ENCODE results near the gene MRPL9.
"Not testable (repeated sequence)": the region's sequence is repeated elsewhere in the genome, so short reads cannot be mapped to it uniquely, and the experiment has no call there.

The MRPL9 gene

DNA sequence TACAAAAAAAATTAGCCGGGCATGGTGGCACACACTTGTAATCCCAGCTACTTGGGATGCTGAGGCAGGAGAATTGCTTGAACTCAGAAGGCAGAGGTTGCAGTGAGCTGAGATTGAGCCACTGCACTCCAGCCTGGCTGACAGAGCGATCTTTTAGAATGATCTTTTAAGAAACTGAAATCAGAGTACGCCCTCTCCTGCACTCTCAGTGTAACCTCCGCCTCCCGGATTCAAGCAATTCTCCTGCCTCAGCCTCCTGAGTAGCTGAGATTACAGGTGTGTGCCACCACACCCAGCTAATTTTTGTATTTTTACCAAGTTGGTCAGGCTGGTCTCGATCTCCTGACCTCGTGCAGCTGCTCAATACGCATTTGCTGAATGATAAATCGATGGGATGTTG, 29.3 kb downstream of the MRPL9 start:
- Mint-ChIP-seq H3K27me3 (peaks cover 19% of the 10 kb centered on the region), H3K9me3 (peaks cover 11% of the 10 kb centered on the region)
- H3K4me1 Mint-ChIP-seq; DNase-seq (ENCODE audit: low spot score in 2 of 2); H3K27ac Mint-ChIP-seq; H3K4me3 Mint-ChIP-seq; H3K36me3 Mint-ChIP-seq; ATAC-seq (ENCODE audit: low read depth): not testable (repeated sequence)

DNA sequence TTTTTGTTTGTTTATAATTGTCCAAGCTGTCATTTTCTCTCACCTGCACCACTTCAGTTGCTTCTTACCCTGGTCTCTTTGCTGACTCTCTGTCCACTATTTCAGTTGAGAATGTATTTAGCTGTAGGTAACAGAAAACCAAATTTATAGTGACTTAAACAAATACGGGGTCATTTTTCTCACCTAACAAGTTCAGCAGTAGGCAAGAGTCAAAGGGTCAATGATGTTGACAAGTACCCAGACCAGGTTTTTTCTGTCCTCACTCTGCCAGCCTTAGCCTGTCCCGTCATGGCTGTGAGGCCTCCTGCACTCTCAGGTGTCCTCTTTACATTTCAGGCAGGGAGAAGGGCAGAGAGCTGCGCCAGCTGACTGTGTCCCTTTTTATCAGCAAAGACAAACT, 30.2 kb downstream of the MRPL9 start:
- H3K9me3 Mint-ChIP-seq, result peaks cover 9% of the 10 kb centered on the region
- peaks cover 3% of the 10 kb centered on the region for H3K36me3 Mint-ChIP-seq
- no peak overlapping the region for H3K27ac Mint-ChIP-seq
- H3K27me3 Mint-ChIP-seq, result peaks cover 22% of the 10 kb centered on the region
- H3K4me3 Mint-ChIP-seq, result no peak overlapping the region
- DNase-seq (ENCODE audit: low spot score in 2 of 2), result no peak
- peaks cover 3% of the 10 kb centered on the region for H3K4me1 Mint-ChIP-seq
- no peak for ATAC-seq (ENCODE audit: low read depth)

DNA sequence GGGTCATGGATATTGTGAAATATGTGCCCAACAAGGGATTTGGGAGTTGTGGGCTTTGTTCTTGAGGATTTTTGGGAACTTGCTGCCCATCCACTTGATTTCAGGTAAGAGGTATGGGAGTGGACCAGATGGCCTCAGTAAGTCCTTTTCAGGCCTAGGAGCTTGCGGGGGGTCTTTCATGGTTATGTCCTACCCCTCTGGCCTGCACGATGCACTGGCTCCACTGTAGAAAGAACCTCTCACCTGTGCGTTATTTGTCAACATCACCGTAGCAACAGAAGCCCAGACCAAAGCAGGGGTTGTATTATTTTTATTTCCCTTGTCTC, 33.4 kb downstream of the MRPL9 start:
- Mint-ChIP-seq H3K36me3 (no peaks in the 10 kb centered on the region), H3K4me1 (peaks cover under 1% of the 10 kb centered on the region), H3K27me3 (peaks cover 27% of the 10 kb centered on the region), H3K27ac (no peak overlapping the region), H3K4me3 (no peak overlapping the region), H3K9me3 (no peaks in the 10 kb centered on the region)
- ATAC-seq (ENCODE audit: low read depth) (no peak), DNase-seq (ENCODE audit: low spot score in 2 of 2) (no peak)

DNA sequence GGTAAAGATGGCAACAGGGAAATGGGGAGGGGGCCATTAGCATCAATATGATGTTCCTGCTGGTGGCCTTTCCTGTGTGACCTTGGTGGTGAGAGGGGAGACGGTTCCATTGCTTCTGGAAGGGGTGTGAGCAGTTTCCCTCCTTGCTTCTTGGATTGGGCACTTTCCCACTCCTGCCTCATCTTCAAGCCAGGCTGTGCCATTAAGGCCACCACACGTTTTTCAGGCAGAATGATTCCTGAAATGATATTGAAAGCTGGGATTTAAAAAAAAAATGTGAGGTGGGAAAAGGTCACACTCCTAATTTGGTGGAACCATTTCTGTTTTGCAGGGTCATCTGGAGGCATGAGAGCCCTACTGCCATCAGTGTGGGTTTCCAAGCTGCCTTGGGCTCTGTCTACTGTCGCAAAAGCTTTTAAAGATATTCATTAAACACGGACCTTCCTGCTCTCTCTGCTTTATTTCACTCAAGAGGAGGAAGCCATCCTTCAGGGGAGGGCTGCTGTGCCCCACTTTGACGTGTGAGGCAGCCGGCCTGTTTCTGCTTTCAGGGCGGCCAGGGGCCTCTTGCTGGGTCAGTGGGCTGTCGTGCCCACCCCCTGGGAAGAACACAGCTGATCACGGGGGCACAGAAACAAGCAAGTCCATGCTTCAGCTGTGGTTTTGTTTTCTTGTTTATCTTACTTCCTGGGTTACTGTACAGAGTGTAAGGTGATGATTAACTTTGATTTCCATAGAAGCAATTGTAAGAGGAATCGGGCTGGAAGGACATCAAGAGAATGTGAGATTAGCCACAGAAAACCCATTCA, 33.9 kb downstream of the MRPL9 start:
- Mint-ChIP-seq H3K9me3 (no peaks in the 10 kb centered on the region), H3K27me3 (peaks cover 25% of the 10 kb centered on the region), H3K27ac (no peak overlapping the region), H3K36me3 (no peaks in the 10 kb centered on the region), H3K4me1 (no peaks in the 10 kb centered on the region), H3K4me3 (no peak overlapping the region)
- DNase-seq (ENCODE audit: low spot score in 2 of 2) (no peak), ATAC-seq (ENCODE audit: low read depth) (no peak)

DNA sequence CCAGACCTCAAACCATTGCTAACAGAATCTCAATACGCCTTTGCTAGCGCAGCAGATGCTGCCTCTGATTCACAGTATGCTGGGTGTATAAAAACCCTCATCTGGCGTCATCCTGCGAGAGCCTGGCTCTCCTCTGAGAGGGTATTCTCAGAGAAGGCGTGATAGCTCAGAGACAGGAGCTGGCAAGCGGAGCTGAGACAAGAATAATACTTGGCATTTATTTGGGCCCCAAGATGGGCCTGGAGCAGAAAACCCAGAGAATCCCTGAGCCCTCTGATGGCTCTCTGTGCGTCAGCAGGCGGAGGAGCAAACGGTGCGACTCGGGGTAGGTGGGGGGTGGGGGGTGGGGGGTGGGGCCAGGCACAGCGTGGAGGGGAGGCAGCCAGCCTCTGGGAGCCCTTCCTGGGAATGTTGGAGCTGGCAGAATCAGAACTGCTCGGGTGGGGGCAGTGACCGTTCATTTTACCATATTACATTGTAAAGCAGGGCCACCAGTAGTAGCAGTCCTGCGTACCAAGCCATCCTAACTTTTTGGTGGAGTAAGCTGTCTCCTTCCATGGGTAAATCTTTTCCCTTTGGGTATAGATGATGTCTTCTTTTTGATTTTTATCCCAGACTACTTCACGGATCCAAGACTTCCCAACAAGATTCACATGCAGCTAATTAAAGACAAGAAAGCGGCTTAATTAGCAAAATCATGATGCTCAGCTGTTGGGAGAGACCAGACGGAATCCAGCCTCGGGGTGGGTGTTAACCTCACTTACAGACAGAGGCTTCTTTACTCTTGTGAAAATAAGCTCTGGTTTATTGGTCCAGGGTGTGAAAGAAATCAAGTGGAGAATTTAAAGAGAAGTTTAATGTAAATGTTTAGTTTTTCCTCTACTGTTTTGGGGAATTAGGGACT, 34.9 kb downstream of the MRPL9 start:
- Mint-ChIP-seq H3K4me1 (no peaks in the 10 kb centered on the region), H3K27me3 (peaks cover 26% of the 10 kb centered on the region), H3K4me3 (no peak overlapping the region), H3K9me3 (no peaks in the 10 kb centered on the region), H3K27ac (no peak overlapping the region), H3K36me3 (no peaks in the 10 kb centered on the region)
- DNase-seq (ENCODE audit: low spot score in 2 of 2), result no peak
- no peak for ATAC-seq (ENCODE audit: low read depth)

DNA sequence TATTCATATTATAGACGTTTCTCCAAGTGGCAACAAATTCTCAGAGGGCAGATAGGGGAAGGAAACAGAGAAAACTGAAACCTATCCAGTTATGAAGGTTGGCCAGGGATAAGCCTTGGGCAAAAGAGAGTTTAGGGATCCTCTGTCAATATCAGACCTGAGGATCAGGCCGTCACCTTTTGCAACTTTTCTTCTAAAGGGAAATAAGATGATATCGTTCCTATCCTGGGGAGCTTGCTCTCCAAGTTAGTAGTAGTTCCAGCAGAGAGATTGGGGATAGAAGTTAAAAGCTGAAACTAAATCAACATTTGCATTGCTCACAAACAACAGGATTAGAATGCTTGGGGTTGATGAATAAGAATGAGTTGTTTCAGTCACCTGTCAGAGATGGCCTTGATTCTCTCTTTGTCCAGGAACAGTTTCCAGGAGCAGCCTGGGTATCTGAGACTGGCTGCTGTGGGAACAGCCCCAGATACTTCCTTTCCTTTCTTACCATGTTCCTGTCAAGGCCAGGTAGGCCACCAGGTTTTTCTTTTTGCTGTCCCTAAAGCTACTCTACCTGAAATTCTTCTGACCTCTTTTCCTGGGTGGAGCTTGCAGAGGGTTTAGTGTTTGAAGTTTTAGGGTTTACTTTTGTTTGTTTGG, 39.4 kb downstream of the MRPL9 start:
- H3K36me3 Mint-ChIP-seq, result no peaks in the 10 kb centered on the region
- peaks cover 6% of the 10 kb centered on the region for H3K4me1 Mint-ChIP-seq
- no peak overlapping the region for H3K4me3 Mint-ChIP-seq
- DNase-seq (ENCODE audit: low spot score in 2 of 2) (no peak), ATAC-seq (ENCODE audit: low read depth) (no peak)
- peaks cover 21% of the 10 kb centered on the region for H3K27me3 Mint-ChIP-seq
- no peak overlapping the region for H3K27ac Mint-ChIP-seq
- H3K9me3 Mint-ChIP-seq, result no peaks in the 10 kb centered on the region

DNA sequence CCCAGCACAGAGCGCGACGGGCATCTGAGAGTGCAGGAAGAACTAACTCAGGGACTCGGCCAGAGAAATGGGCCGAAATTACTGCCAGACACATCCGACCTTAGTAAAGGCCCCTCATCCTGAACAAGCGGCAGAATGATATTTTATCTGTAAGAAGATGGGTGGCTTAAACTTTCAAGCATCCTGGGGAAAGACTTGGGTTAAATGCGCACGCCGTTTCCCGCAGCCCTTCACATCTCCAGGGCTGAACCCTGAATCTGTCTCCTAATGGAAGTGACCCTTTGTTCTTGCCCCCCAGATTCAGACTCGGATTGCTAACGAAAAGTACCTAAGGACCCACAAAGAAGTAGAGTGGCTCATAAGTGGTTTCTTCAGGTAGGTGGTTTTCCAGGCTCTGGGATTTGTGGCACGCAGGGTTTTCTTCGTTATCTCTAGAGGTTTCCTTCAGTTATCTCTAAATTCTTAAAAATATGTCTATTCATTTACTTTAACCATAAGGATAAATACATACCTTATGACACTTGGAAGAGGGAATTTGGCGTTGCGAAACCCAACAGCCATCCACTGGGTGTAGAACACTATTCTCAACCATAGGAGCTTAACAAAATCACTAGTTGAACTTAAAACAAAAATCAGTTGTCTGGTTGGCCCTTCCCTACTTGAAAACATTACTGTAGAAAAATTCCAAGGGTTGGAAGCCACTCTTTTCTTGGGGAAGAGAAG, 41.3 kb downstream of the MRPL9 start:
- no peak for ATAC-seq (ENCODE audit: low read depth)
- H3K4me3 Mint-ChIP-seq, result peak overlapping the region; percentile 82
- no peaks in the 10 kb centered on the region for H3K36me3 Mint-ChIP-seq
- H3K9me3 Mint-ChIP-seq, result no peaks in the 10 kb centered on the region
- no peak overlapping the region for H3K27ac Mint-ChIP-seq
- no peak for DNase-seq (ENCODE audit: low spot score in 2 of 2)
- peaks cover 11% of the 10 kb centered on the region for H3K4me1 Mint-ChIP-seq
- H3K27me3 Mint-ChIP-seq, result peaks cover 32% of the 10 kb centered on the region

DNA sequence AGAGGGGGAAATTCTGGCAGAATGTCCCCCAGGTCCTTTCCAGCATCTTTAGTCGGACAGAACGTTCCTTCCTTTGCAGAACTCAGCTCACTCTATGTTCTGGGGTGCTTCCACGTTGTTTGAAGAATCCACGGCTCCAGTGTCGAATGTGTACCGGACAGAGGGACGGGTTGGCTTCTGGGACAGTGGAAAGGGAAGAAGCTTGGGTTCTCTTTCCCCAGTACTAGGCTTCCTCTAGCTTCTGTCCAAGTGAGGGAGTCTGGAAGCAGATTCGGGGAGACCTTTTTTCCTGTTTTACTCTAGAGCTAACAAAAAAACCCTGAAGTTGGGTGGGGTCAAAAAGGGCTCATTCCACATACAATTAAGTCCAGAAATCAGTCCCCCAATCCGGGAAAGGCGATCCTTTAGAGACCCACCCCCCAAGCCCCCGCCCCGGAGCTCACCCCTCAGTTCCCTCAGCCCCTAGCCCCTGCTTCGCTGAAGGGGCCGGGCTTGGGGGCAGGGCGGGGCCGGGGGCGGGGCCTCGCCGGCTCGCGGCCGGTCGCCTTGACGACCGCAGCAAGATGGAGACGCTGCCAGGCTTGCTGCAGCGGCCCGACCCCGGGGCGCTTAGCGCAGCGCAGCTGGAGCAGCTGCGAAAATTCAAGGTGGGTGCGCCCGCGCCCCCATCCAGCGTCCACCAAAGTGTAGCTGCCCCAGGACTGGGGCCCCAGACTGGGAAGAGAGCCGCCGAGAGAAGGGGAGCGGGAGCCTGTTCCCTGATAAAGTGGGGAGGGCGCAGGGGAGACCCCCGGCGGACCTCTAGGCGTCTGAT, 42.1 kb downstream of the MRPL9 start, which contains the start of gene RIIAD1:
TSS of gene RIIAD1 (plus strand) at position 549 of the 814 bp plus-strand sequence. CDS start at position 564, 15 bp downstream.
- Mint-ChIP-seq H3K27ac (no peak within 1 kb of the TSS), H3K9me3 (no peaks in the 10 kb centered on the region), H3K27me3 (peaks cover 35% of the 10 kb centered on the region), H3K36me3 (no peaks in the 10 kb centered on the region), H3K4me3 (peak within 1 kb of the TSS; percentile 83), H3K4me1 (peaks cover 15% of the 10 kb centered on the region)
- ATAC-seq (ENCODE audit: low read depth), result peak; percentile 85
- DNase-seq (ENCODE audit: low spot score in 2 of 2), result peak; percentile 21 to 48

DNA sequence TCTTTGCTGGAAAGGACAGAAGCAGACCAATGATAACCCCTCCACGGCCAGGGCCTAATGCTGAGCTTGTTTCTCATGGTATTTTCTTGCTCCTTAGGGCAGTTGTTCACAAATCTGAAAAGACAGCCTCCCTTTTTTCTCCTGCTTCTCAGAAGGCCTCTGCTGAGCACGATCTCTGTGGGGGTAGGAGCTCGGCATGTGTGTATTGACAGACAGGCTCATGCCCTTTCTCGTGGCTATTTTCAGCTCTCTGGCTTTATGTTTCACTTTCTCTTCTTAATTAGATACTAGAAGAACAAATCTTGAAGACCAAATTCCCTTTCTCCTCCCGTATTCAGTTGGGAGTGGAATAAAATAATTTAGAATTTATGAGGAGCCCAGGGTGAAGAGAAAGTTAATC, 42.7 kb downstream of the MRPL9 start:
- ATAC-seq (ENCODE audit: low read depth) (peak; percentile 25), DNase-seq (ENCODE audit: low spot score in 2 of 2) (no peak)
- Mint-ChIP-seq H3K4me1 (peaks cover 16% of the 10 kb centered on the region), H3K4me3 (peak overlapping the region; percentile 83), H3K27ac (no peak overlapping the region), H3K27me3 (peaks cover 33% of the 10 kb centered on the region), H3K9me3 (no peaks in the 10 kb centered on the region), H3K36me3 (no peaks in the 10 kb centered on the region)

DNA sequence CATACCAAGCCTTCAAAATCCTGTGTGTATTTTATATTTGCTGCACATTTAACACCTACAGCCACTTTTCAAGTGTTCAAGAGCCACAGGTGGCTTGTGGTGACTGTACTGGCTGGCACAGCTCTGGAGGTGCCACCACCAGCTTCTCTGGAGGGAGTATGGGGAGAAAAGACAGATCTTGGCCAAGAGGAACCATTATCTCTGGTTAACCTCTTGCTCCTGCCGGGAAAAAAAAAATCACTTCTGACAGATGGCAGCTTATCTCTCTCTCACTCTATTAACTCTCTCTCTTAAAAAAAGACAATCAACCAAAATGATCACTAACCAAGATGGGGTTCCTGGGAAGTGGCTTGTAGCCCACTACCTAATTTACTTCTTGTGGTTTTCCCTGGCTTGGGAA, 43.2 kb downstream of the MRPL9 start:
- ATAC-seq (ENCODE audit: low read depth) (no peak), DNase-seq (ENCODE audit: low spot score in 2 of 2) (no peak)
- Mint-ChIP-seq H3K9me3 (no peaks in the 10 kb centered on the region), H3K27me3 (peaks cover 36% of the 10 kb centered on the region), H3K4me3 (peak overlapping the region; percentile 37), H3K27ac (no peak overlapping the region), H3K36me3 (no peaks in the 10 kb centered on the region), H3K4me1 (peaks cover 16% of the 10 kb centered on the region)

DNA sequence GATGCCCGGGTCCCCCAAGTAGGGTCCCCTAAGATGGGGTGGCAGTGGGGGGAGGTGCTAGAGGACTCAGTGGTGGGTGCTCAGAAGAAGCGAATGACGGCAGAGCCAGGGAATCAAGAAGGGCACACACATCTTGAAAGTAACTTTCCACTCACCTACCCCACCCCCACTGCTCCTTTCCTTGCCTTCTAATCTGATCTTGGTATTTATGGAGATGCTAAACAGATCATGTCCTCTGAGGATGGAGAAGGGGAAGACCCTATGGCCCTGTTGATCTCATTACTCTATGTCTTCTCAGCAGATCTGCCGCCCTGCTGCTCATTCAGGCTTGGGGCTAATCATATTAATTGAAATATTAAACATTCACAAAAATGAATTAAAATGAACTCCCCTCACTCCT, 44.6 kb downstream of the MRPL9 start:
- Mint-ChIP-seq H3K27ac (no peak overlapping the region), H3K36me3 (no peaks in the 10 kb centered on the region), H3K4me3 (no peak overlapping the region), H3K9me3 (no peaks in the 10 kb centered on the region), H3K4me1 (peaks cover 16% of the 10 kb centered on the region), H3K27me3 (peaks cover 36% of the 10 kb centered on the region)
- ATAC-seq (ENCODE audit: low read depth), result no peak
- DNase-seq (ENCODE audit: low spot score in 2 of 2), result no peak

DNA sequence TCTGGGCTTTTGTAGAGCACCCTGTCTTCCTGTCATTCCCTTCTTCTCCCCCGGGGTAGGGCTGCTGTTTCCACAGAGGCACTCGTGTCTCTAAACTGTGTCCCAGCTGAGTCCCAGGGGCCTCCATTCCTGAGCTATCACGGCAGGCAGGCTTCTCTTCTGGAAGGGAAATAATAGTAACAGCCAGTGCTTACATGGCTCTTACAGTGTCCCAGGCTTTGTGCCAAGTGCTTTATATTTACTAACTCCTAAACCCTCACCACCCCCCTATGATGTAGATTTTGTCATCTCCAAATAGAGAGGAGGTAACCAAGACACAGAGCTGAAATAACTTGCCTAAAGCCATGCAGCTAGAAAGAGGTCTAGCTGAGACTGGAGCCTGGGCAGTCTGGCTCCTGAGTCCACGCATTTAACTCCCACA, 45.3 kb downstream of the MRPL9 start:
- Mint-ChIP-seq H3K27me3 (peaks cover 35% of the 10 kb centered on the region), H3K27ac (no peak overlapping the region), H3K9me3 (no peaks in the 10 kb centered on the region), H3K4me1 (peaks cover 16% of the 10 kb centered on the region), H3K36me3 (no peaks in the 10 kb centered on the region), H3K4me3 (no peak overlapping the region)
- ATAC-seq (ENCODE audit: low read depth), result no peak
- DNase-seq (ENCODE audit: low spot score in 2 of 2), result no peak

Data from memory B cell (primary cell).